HG03045 (cell line): ENCODE data around the gene OR5H6.
"Not testable (repeated sequence)": the region's sequence is repeated elsewhere in the genome, so short reads cannot be mapped to it uniquely, and the experiment has no call there.

Source experiments
- ATAC-seq: cut with Tn5 transposase; IDR thresholded peaks from one replicate; pipeline ENCODE4 v1.9.1; 2021; ENCODE audit warnings: mild to moderate bottlenecking, moderate library complexity; ENCODE audit not compliant: unreplicated experiment

OR5H6 gene

GRCh38 chr3:98263944-98264343 lies at the start of gene OR5H6:
Gene OR5H6 (plus strand): TSS chr3:98264244. CDS start chr3:98264333, 89 bp downstream.
- ATAC-seq = no peak

DNA sequence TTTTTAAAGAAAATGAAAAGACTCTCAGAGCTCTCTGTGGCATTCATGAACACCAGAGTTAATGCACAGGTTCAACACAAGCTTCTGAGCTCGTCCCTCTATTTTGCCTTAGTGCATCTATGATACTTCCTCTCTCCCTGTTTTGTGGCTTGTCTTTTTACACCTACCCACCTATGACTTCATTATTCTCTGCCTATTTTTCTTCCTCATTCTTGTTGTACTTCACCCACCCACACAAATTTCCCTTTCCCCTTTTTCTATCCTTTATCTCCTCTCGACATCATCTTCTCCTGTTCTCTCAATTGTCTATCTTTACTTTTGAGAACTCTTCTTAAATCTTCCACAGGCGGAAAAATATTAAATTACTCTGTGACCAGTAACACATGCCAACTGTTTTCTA lies 49.0 kb upstream of the OR5H6 start:
- no peak for ATAC-seq

DNA sequence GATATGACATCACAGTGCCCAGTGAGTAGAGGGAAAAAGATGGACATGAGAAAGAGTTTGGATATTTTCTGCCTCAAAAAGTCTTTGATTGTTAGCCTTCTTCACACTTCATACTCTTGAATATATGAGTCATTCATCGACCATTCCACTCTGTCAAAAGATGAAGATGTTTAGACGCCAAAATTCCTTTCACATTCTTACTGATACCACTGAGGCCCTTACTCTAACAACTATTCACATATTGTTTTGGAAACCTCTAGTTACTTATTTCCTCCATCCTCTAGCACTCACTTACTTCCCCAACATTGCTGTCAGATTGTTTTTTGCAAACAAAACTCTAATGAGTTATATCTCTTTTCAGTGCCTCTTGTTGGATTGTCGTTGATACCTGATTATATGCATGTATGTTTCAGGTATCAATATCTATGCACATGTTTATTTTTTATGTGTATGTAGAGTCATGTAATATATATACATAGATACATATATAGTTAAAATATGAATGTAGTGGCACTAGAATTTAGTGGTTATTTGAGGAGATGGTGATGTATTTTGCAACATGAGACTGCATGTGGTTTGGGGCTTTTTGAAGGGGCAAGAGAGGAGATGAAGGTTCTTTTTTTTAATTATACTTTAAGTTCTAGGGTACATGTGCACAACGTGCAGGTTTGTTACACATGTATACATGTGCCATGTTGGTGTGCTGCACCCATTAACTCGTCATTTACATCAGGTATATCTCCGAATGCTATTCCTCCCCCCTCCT lies 40.0 kb upstream of the OR5H6 start:
- no peak for ATAC-seq

- no peak for ATAC-seq
Measured at GRCh38 chr3:98232489-98232888, 31.6 kb upstream of the OR5H6 start.

DNA sequence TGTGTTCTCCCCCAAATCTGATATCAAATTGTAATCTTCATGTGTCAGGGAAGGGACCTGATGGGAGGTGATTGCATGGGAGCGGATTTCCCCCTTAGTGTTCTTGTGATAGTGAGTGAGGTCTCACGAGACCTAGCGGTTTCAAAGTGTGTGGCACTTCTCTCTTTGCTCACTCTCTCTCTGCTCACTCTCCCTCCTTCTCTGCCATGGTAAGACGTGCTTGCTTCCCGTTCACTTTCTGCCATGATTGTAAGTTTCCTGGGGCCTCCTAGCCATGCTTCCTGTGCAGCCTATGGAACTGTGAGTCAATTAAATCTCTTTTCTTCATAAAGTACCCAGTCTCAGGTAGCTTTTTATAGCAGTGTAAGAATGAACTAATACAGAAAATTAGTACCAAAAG lies 30.6 kb upstream of the OR5H6 start:
- no peak for ATAC-seq

GRCh38 chr3:98240131-98240530 lies 23.9 kb upstream of the OR5H6 start:
- ATAC-seq = no peak

- no peak for ATAC-seq
Measured at GRCh38 chr3:98242155-98242554, 21.9 kb upstream of the OR5H6 start.

GRCh38 chr3:98243843-98244242 lies 20.2 kb upstream of the OR5H6 start:
- ATAC-seq = no peak

DNA sequence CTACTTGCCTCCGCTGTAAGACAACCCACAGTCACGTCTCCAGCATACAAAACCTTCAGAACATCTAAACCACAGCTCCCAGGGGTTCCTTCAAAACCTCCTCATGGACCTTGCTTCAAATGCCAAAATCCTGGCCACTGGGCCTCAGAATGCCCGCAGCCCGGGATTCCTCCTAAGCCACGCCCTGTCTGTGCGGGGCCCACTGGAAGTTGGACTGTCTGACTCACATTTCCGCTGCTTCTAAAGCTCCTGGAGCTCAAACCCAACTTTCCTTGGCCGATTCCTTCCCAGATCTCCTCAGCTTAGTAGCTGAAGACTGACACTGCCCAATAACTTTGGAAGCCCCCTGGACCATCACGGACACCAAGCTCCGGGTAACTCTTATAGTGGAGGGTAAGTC lies 17.9 kb upstream of the OR5H6 start:
- no peak for ATAC-seq

DNA sequence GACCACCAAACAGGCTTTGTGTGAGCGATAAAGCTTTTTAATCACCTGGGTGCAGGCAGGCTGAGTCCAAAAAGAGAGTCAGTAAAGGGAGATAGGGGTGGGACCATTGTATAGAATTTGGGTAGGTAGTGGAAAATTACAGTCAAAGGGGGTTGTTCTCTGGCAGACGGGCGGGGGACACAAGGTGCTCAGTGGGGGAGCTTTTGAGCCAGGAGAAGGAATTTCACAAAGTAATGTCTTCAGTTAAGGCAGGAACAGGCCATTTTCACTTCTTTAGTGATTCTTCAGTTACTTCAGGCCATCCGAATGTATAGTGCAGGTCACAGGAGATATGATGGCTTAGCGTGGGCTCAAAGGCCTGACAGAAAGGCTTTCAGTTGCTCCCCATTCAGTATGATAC lies 8.0 kb upstream of the OR5H6 start:
- ATAC-seq = not testable (repeated sequence)

GRCh38 chr3:98259707-98260106 lies 4.3 kb upstream of the OR5H6 start:
- ATAC-seq = no peak

DNA sequence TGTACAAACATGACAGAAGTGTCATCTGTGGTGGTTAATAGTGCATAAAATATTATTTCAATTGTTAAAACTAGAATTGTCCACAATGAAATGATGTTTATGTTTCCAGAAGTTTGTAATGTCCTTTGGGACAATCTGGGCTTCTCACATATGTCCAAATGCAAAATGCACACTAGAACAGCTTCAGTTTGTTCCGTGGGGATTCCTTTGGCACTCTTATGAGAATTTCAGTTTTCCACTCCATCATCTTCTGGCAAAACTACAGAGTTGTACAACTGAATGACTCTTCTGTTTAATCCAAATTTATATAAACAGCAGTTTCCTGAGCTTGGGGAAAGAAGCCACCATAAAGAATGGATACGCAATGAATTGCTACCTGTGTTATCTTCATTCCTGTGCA lies 2.0 kb upstream of the OR5H6 start:
- no peak for ATAC-seq

DNA sequence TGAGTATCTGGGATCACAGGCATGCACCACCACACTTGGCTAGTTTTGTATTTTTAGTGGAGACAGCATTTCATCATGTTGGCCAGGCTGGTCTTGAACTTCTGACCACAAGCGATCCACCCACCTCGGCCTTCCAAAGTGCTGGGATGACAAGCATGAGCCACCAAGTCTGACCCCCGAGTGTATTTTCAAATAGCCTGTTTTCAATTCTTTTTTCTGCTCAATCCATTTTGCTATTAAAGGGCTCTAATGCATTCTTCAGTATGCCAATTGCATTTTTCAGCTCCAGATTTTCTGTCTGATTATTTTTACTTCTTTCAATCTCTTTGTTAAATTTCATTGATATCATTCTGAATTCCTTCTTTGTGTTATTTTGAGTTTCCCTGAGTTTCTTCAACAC lies 5.8 kb downstream of the OR5H6 start:
- no peak for ATAC-seq

GRCh38 chr3:98272126-98272525 lies 8.1 kb downstream of the OR5H6 start:
- ATAC-seq = no peak

GRCh38 chr3:98274914-98275313 lies 10.9 kb downstream of the OR5H6 start:
- ATAC-seq = no peak

GRCh38 chr3:98282205-98282604 lies 18.2 kb downstream of the OR5H6 start, which contains the start of gene OR5H2:
Gene OR5H2 (plus strand): TSS chr3:98282505. CDS start chr3:98282903, 398 bp downstream.
- ATAC-seq = no peak

- ATAC-seq = no peak
Measured at GRCh38 chr3:98290916-98291315, 26.9 kb downstream of the OR5H6 start.

- no peak for ATAC-seq
Measured at GRCh38 chr3:98291332-98291957, 27.4 kb downstream of the OR5H6 start.
